IMR-90 (cell line): ENCODE results near the gene MAPK13. TPM values are rescaled to one million over a fixed set of nuclear protein-coding genes. Genes with fewer than 3 reads are reported as not detected.

Source experiments
- ATAC-seq: fragments of 200-7000 bp; cut with Tn5 transposase; 2 replicates; pipeline ENCODE4 v1.9.1; 2020; ENCODE audit warnings: low read depth, mild to moderate bottlenecking, moderate library complexity
- BruUV-seq: library from RNA; stranded (reverse); fragments of 400-500 nt; replicated peaks from 2 replicates; lab custom pipeline; 2021; lab: Mats Ljungman, UMichigan
- CTCF ChIA-PET: fragments of 300-600 bp; formaldehyde crosslinking; extraction: SDS; loops from one replicate; lab custom pipeline; 2021; ENCODE audit warnings: antibody characterized with exemption; lab: Yijun Ruan, JAX
- POLR2A ChIA-PET: fragments of 300-600 bp; sonication (Branson Sonifier 250); formaldehyde crosslinking; loops from one replicate; lab custom pipeline; 2022; ENCODE audit warnings: antibody characterized with exemption; ENCODE audit not compliant: unreplicated experiment; lab: Charles Lee
- DNase-seq: peaks from one replicate; pipeline ENCODE4 v3.0.0; 2013
- H2AFZ ChIP-seq: replicated peaks from 2 replicates; pipeline ENCODE3; 2013; ENCODE audit warnings: low read length, mild to moderate bottlenecking; ENCODE audit not compliant: poor library complexity
- H2AK5ac ChIP-seq: 2 replicates; pipeline ENCODE4 v1.6.1; 2013; ENCODE audit warnings: low read depth, low read length, inconsistent platforms
- H2AK9ac ChIP-seq: replicated peaks from 2 replicates; pipeline ENCODE3; 2013; ENCODE audit warnings: mild to moderate bottlenecking, low read depth, low read length, moderate library complexity; ENCODE audit not compliant: poor library complexity
- H2BK120ac ChIP-seq: 2 replicates; pipeline ENCODE4 v1.6.1; 2013; ENCODE audit warnings: low read depth, low read length, inconsistent platforms
- H2BK15ac ChIP-seq: 3 replicates; pipeline ENCODE4 v1.6.1; 2013; ENCODE audit warnings: low read depth, low read length, inconsistent platforms
- H2BK20ac ChIP-seq: 2 replicates; pipeline ENCODE4 v1.6.1; 2013; ENCODE audit warnings: low read depth, mild to moderate bottlenecking, inconsistent platforms, low read length, moderate library complexity
- H2BK5ac ChIP-seq: 2 replicates; pipeline ENCODE4 v1.6.1; 2013; ENCODE audit warnings: mild to moderate bottlenecking, low read depth, low read length, inconsistent platforms; ENCODE audit not compliant: poor library complexity, severe bottlenecking
- H3K14ac ChIP-seq: replicated peaks from 2 replicates; pipeline ENCODE4 v1.6.1; 2013; ENCODE audit warnings: low read depth, low read length, inconsistent platforms
- H3K18ac ChIP-seq: 2 replicates; pipeline ENCODE4 v1.6.1; 2013; ENCODE audit warnings: low read depth, low read length, control low read depth
- H3K23ac ChIP-seq: 2 replicates; pipeline ENCODE4 v1.6.1; 2013; ENCODE audit warnings: low read depth, low read length, inconsistent platforms
- H3K27ac ChIP-seq: 2 replicates; pipeline ENCODE4 v1.5.1; 2013; ENCODE audit warnings: mild to moderate bottlenecking, control low read depth, low read length; ENCODE audit not compliant: insufficient read depth
- H3K27me3 ChIP-seq: 2 replicates; pipeline ENCODE4 v1.6.1; 2013; ENCODE audit warnings: low read length; ENCODE audit not compliant: control insufficient read depth, insufficient read depth
- H3K36me3 ChIP-seq: 2 replicates; pipeline ENCODE4 v1.6.1; 2013; ENCODE audit warnings: low read length, mixed read lengths; ENCODE audit not compliant: control insufficient read depth, insufficient read depth
- H3K4ac ChIP-seq: 2 replicates; pipeline ENCODE4 v1.6.1; 2013; ENCODE audit warnings: low read depth, low read length, inconsistent platforms
- H3K4me1 ChIP-seq: 2 replicates; pipeline ENCODE4 v1.6.1; 2013; ENCODE audit warnings: low read length, mixed read lengths; ENCODE audit not compliant: control insufficient read depth, insufficient read depth
- H3K4me2 ChIP-seq: 2 replicates; pipeline ENCODE4 v1.6.1; 2013; ENCODE audit warnings: low read depth, mild to moderate bottlenecking, control low read depth, low read length, moderate library complexity
- H3K4me3 ChIP-seq: 2 replicates; pipeline ENCODE4 v1.5.1; 2013; ENCODE audit warnings: low read depth, mild to moderate bottlenecking, control low read depth, low read length, moderate library complexity; ENCODE audit not compliant: insufficient read depth
- H3K56ac ChIP-seq: 2 replicates; pipeline ENCODE4 v1.6.1; 2013; ENCODE audit warnings: low read length, inconsistent platforms; ENCODE audit not compliant: insufficient read depth; ENCODE audit errors: extremely low read depth
- H3K79me1 ChIP-seq, 2 experiments: 2 replicates each; pipeline ENCODE4 v1.6.1; 2013; ENCODE audit warnings: low read length in 2 of 2, inconsistent platforms in 1 of 2, low read depth in 1 of 2
- H3K9ac ChIP-seq: 2 replicates; pipeline ENCODE4 v1.6.1; 2013; ENCODE audit warnings: low read depth, low read length, control low read depth
- H3K9me1 ChIP-seq: 2 replicates; pipeline ENCODE4 v1.6.1; 2013; ENCODE audit warnings: low read length, inconsistent platforms; ENCODE audit not compliant: insufficient read depth
- H3K9me3 ChIP-seq: 2 replicates; pipeline ENCODE4 v1.6.1; 2013; ENCODE audit warnings: low read length; ENCODE audit not compliant: control insufficient read depth, insufficient read depth
- H4K20me1 ChIP-seq: 2 replicates; pipeline ENCODE4 v1.6.1; 2013; ENCODE audit warnings: low read length, inconsistent platforms; ENCODE audit not compliant: insufficient read depth
- H4K5ac ChIP-seq: 2 replicates; pipeline ENCODE4 v1.6.1; 2013; ENCODE audit warnings: mild to moderate bottlenecking, low read depth, low read length, control low read depth
- H4K8ac ChIP-seq, 2 experiments: 2 replicates each; pipeline ENCODE4 v1.6.1; 2013; ENCODE audit warnings: low read depth in 2 of 2, low read length in 2 of 2, control low read depth in 1 of 2, inconsistent platforms in 1 of 2
- H4K91ac ChIP-seq: 2 replicates; pipeline ENCODE4 v1.6.1; 2013; ENCODE audit warnings: low read depth, low read length, inconsistent platforms; ENCODE audit not compliant: insufficient read depth
- MAZ ChIP-seq: IDR thresholded peaks from 2 replicates; pipeline ENCODE4 v1.6.1; 2012; ENCODE audit warnings: low read depth, mild to moderate bottlenecking, low read length, improper control_type of control experiment, moderate library complexity, borderline replicate concordance
- MXI1 ChIP-seq: IDR thresholded peaks from 2 replicates; pipeline ENCODE4 v1.6.1; 2012; ENCODE audit warnings: low read depth, mild to moderate bottlenecking, low read length, moderate library complexity, borderline replicate concordance
- RAD21 ChIP-seq: IDR thresholded peaks from 2 replicates; pipeline ENCODE4 v1.6.1; 2012; ENCODE audit warnings: low read length, improper control_type of control experiment
- USF2 ChIP-seq: fragments of 150-350 bp; IDR thresholded peaks from 2 replicates; pipeline ENCODE4 v1.6.1; 2017; ENCODE audit warnings: mild to moderate bottlenecking, antibody characterized with exemption, low read length, low read depth
- WGBS, 2 experiments: methylation state at CpG; one replicate each; pipeline versions ENCODE4 v1.1.5 to v1.1.7; 2013; ENCODE audit warnings: missing lambda C conversion rate in 2 of 2; ENCODE audit not compliant: insufficient read length in 1 of 2; ENCODE audit errors: extremely low coverage in 2 of 2; 5-methylcytosine and 5-hydroxymethylcytosine counted together
- dilution Hi-C: fragments of 300-500 bp; cut with HindIII; formaldehyde crosslinking; loops from one replicate; pipeline ENCODE4 v1.14.3; 2018; ENCODE audit warnings: low sequenced_read_pairs; ENCODE audit not compliant: unreplicated experiment
- in situ Hi-C: fragments of 300-500 bp; cut with MboI; formaldehyde crosslinking; loops from 3 replicates; pipeline ENCODE4 v1.14.3; 2019; ENCODE audit warnings: low sequenced_read_pairs, inconsistent platforms, mixed read lengths
- intact Hi-C: fragments of 100-400 bp; cut with micrococcal nuclease; formaldehyde crosslinking; loops from 2 replicates; pipeline ENCODE4 v1.10.0; 2022
- polyA plus RNA-seq, 3 experiments: library from polyadenylated mRNA; depleted of rRNA; stranded (reverse); fragments of >200 nt; gene quantifications; 2 replicates each; pipeline ENCODE4 v1.2.3, GENCODE V29; 2012; ENCODE audit warnings: low replicate concordance in 1 of 3
- total RNA-seq: library from RNA; depleted of rRNA; stranded (reverse); fragments of >200 nt; gene quantifications from 2 replicates; pipeline ENCODE4 v1.2.3, GENCODE V29; 2012

The MAPK13 gene
- total and polyA plus RNA-seq, 2 of the 4 experiments (the other 2 are of a cell fraction) = 2.0 to 2.9 TPM

- no CpG with 5 or more reads among the region's 2 CpGs for WGBS, 2 experiments
- no peak overlapping the region for H4K8ac ChIP-seq
- ChIA-PET POLR2A (interaction anchor here (0.6 kb wide), 1 partner anchor 64 kb away, joined by 5 read pairs; no protein-coding TSS in a partner anchor), CTCF (interaction anchor here (0.6 to 2.6 kb wide), 10 partner anchors 14 to 495 kb away, joined by 3 to 28 read pairs (median 4); partner anchors contain the start of gene MAPK14)
- H3K23ac ChIP-seq = no peak overlapping the region
- H3K36me3 ChIP-seq = peaks cover 14% of the 10 kb centered on the region
- H3K4ac ChIP-seq = no peak overlapping the region
- H2AFZ ChIP-seq = no peak overlapping the region
- no peak overlapping the region for H4K91ac ChIP-seq
- no peak overlapping the region for H3K14ac ChIP-seq
- H3K9me1 ChIP-seq = no peaks in the 10 kb centered on the region; the same call in 1 of the 2 replicates
- no TSS peak for BruUV-seq
- DNase-seq = no peak
- no peak overlapping the region for H3K27ac ChIP-seq
- no peak for TF ChIP-seq RAD21
- no peak for TF ChIP-seq MXI1
- TF ChIP-seq USF2 = no peak
- no peak for TF ChIP-seq MAZ
- H3K9ac ChIP-seq = no peak overlapping the region
- no peak overlapping the region for H3K4me3 ChIP-seq
- no peaks in the 10 kb centered on the region for H3K27me3 ChIP-seq
- dilution Hi-C loops (no loop called here), intact Hi-C loops (loop anchor here (10.0 kb wide), 2 partner anchors 179 to 239 kb away; no protein-coding TSS in a partner anchor), in situ Hi-C loops (no loop called here)
- H4K20me1 ChIP-seq = 0 out of 2 replicates have a peak, but pooled peaks cover 7% of the 10 kb centered on the region
- no peak overlapping the region for H2BK20ac ChIP-seq
- H2BK15ac ChIP-seq = no peak overlapping the region
- H2AK5ac ChIP-seq = no peak overlapping the region
- no peak for ATAC-seq
- H4K5ac ChIP-seq = no peak overlapping the region
- H3K79me1 ChIP-seq = peaks cover 14 to 24% of the 10 kb centered on the region in 2 experiments; a peak in 3 of 4 replicates
- no peak overlapping the region for H2BK5ac ChIP-seq
- no peak overlapping the region for H3K56ac ChIP-seq
- peaks cover 2% of the 10 kb centered on the region; the same call in 1 of the 2 replicates for H3K4me1 ChIP-seq
- H3K4me2 ChIP-seq = no peak overlapping the region
- no peak overlapping the region for H2AK9ac ChIP-seq
- H3K18ac ChIP-seq = no peak overlapping the region
- H2BK120ac ChIP-seq = no peak overlapping the region
- no peaks in the 10 kb centered on the region for H3K9me3 ChIP-seq
Observed at GRCh38 chr6:36094238-36094637, 36.1 kb upstream of the MAPK13 start.
